Astrocyte (in vitro differentiated cells and primary cell): ENCODE results near the gene SPINT4. TPM values are rescaled to one million over a fixed set of nuclear protein-coding genes. Genes with fewer than 3 reads are reported as not detected.

Experiments used
- DNase-seq: peaks from one replicate; pipeline ENCODE4 v3.0.0-alpha.2; 2010; ENCODE audit warnings: low read depth
- FAIRE-seq: peaks from 2 replicates; lab custom pipeline; 2011; peaks lifted over from hg19 to GRCh38; lab: Jason Lieb, UNC
- H2AFZ ChIP-seq: 2 replicates; pipeline ENCODE4 v1.6.0; 2012; ENCODE audit warnings: low read depth, low read length, inconsistent platforms
- H3K27ac ChIP-seq: 2 replicates; pipeline ENCODE4 v1.5.1; 2011; ENCODE audit warnings: low read depth, low read length, inconsistent platforms
- H3K27me3 ChIP-seq: 2 replicates; pipeline ENCODE4 v1.6.0; 2011; ENCODE audit warnings: low read length, inconsistent platforms; ENCODE audit not compliant: insufficient read depth
- H3K36me3 ChIP-seq: 2 replicates; pipeline ENCODE4 v1.5.1; 2011; ENCODE audit warnings: low read length, inconsistent platforms; ENCODE audit not compliant: insufficient read depth
- H3K4me1 ChIP-seq: 2 replicates; pipeline ENCODE4 v1.5.1; 2011; ENCODE audit warnings: low read length, inconsistent platforms; ENCODE audit not compliant: insufficient read depth
- H3K4me2 ChIP-seq: 2 replicates; pipeline ENCODE4 v1.6.0; 2012; ENCODE audit warnings: low read length, inconsistent platforms
- H3K4me3 ChIP-seq: 2 replicates; pipeline ENCODE4 v1.5.1; 2011; ENCODE audit warnings: low read depth, mild to moderate bottlenecking, low read length, inconsistent platforms; ENCODE audit not compliant: insufficient read depth
- H3K79me2 ChIP-seq: 2 replicates; pipeline ENCODE4 v1.6.0; 2012; ENCODE audit warnings: mild to moderate bottlenecking, low read length, inconsistent platforms; ENCODE audit not compliant: insufficient read depth
- H3K9ac ChIP-seq: 2 replicates; pipeline ENCODE4 v1.6.0; 2012; ENCODE audit warnings: mild to moderate bottlenecking, low read length, inconsistent platforms
- H3K9me3 ChIP-seq: 2 replicates; pipeline ENCODE4 v1.5.1; 2012; ENCODE audit warnings: low read depth, mild to moderate bottlenecking, low read length, inconsistent platforms; ENCODE audit not compliant: insufficient read depth
- H4K20me1 ChIP-seq: 2 replicates; pipeline ENCODE4 v1.6.0; 2012; ENCODE audit warnings: low read length, inconsistent platforms; ENCODE audit not compliant: insufficient read depth
- H3K27ac Mint-ChIP-seq: one replicate; pipeline ENCODE4 v1.8.0; 2021; ENCODE audit warnings: mild to moderate bottlenecking, mixed read lengths; ENCODE audit not compliant: unreplicated experiment
- H3K27me3 Mint-ChIP-seq: one replicate; pipeline ENCODE4 v1.8.0; 2021; ENCODE audit warnings: low read depth, mixed read lengths; ENCODE audit not compliant: unreplicated experiment
- H3K36me3 Mint-ChIP-seq: one replicate; pipeline ENCODE4 v1.8.0; 2021; ENCODE audit warnings: low read depth, mixed read lengths; ENCODE audit not compliant: unreplicated experiment
- H3K4me1 Mint-ChIP-seq: one replicate; pipeline ENCODE4 v1.8.0; 2021; ENCODE audit warnings: low read depth, mixed read lengths; ENCODE audit not compliant: unreplicated experiment
- H3K4me3 Mint-ChIP-seq: one replicate; pipeline ENCODE4 v1.8.0; 2021; ENCODE audit warnings: mild to moderate bottlenecking, moderate library complexity, mixed read lengths; ENCODE audit not compliant: unreplicated experiment
- H3K9me3 Mint-ChIP-seq: one replicate; pipeline ENCODE4 v1.8.0; 2021; ENCODE audit warnings: mild to moderate bottlenecking, mixed read lengths; ENCODE audit not compliant: unreplicated experiment
- CTCF ChIP-seq: IDR thresholded peaks from 2 replicates; pipeline ENCODE4 v1.5.1; 2011; ENCODE audit warnings: low read depth, mild to moderate bottlenecking, inconsistent platforms, low read length, moderate library complexity; ENCODE audit not compliant: insufficient read depth
- EZH2 ChIP-seq: IDR thresholded peaks from 2 replicates; pipeline ENCODE4 v1.6.1; 2012; ENCODE audit warnings: mild to moderate bottlenecking, low read length, inconsistent platforms; ENCODE audit not compliant: insufficient read depth
- total RNA-seq: library from RNA; stranded (reverse); gene quantifications from 2 replicates; pipeline ENCODE4 v1.2.1, GENCODE V29; 2021

SPINT4 gene
- total RNA-seq, 1 donor from 2014 or later = not detected

DNA sequence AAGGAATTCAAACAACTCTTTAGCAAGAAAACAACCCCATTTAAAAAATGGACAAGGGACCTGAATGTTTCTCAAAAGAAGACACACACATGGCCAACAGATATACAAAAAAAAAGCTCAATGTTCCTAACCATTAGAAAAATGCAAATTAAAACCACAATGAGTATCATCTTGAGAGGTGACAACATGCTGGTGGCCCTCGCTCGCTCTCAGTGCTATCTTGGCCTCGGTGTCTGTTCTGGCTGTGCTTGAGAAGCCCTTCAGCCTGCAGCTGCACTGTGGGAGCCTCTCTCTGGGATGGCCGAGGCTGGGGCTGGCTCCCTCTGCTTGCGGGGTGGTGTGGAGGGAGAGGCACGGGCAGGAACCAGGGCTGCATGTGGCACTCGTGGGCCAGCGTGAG lies 13.4 kb downstream of the SPINT4 start:
- Mint-ChIP-seq H3K9me3 (peaks cover 28% of the 10 kb centered on the region), H3K4me1 (no peaks in the 10 kb centered on the region), H3K27me3 (no peaks in the 10 kb centered on the region), H3K36me3 (no peaks in the 10 kb centered on the region), H3K27ac (no peak overlapping the region), H3K4me3 (no peak overlapping the region)
- Histone ChIP-seq H3K9me3 (no peaks in the 10 kb centered on the region), H4K20me1 (no peaks in the 10 kb centered on the region), H3K4me3 (no peak overlapping the region), H3K4me2 (no peak overlapping the region), H3K9ac (no peak overlapping the region), H3K27me3 (no peaks in the 10 kb centered on the region), H3K79me2 (no peaks in the 10 kb centered on the region), H3K36me3 (no peaks in the 10 kb centered on the region), H3K27ac (no peak overlapping the region), H2AFZ (no peak overlapping the region), H3K4me1 (no peaks in the 10 kb centered on the region)
- FAIRE-seq (no peak), DNase-seq (no peak)
- TF ChIP-seq CTCF = no peak
- no peak for TF ChIP-seq EZH2

GRCh38 chr20:45735988-45736387 lies 13.8 kb downstream of the SPINT4 start:
- Mint-ChIP-seq H3K4me1 (no peaks in the 10 kb centered on the region), H3K36me3 (no peaks in the 10 kb centered on the region), H3K27ac (no peak overlapping the region), H3K4me3 (no peak overlapping the region), H3K27me3 (no peaks in the 10 kb centered on the region), H3K9me3 (peaks cover 27% of the 10 kb centered on the region)
- TF ChIP-seq CTCF (no peak), EZH2 (no peak)
- DNase-seq (no peak), FAIRE-seq (no peak)
- no peak overlapping the region for H2AFZ ChIP-seq
- H3K4me3 ChIP-seq = no peak overlapping the region
- no peaks in the 10 kb centered on the region for H3K9me3 ChIP-seq
- no peak overlapping the region for H3K9ac ChIP-seq
- H3K27me3 ChIP-seq = no peaks in the 10 kb centered on the region
- no peaks in the 10 kb centered on the region for H3K36me3 ChIP-seq
- no peaks in the 10 kb centered on the region for H3K4me1 ChIP-seq
- H3K27ac ChIP-seq = no peak overlapping the region
- no peaks in the 10 kb centered on the region for H4K20me1 ChIP-seq
- no peaks in the 10 kb centered on the region for H3K79me2 ChIP-seq
- no peak overlapping the region for H3K4me2 ChIP-seq

DNA sequence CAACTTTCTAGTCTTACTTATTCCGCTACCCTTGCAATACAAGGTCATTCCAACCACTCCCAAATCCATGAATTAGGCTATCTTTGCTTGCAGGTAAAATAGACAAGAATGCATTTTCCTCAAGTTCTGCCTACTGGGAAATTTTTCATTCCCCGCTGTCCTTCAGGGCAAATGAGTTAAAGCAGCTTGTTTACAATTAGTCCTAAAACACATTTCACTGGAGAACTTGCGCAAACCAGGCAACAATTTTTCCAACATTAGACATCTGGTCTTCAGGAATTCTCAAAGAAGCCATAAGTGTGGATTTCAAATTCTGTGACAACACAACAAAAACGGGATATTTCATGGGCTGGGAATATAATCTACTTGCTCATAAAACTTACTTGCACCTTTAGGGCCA lies 20.4 kb downstream of the SPINT4 start:
- no peak for FAIRE-seq
- Mint-ChIP-seq H3K4me1 (peaks cover 2% of the 10 kb centered on the region), H3K9me3 (peaks cover 2% of the 10 kb centered on the region), H3K27ac (no peak overlapping the region), H3K27me3 (no peaks in the 10 kb centered on the region), H3K36me3 (no peaks in the 10 kb centered on the region), H3K4me3 (no peak overlapping the region)
- Histone ChIP-seq H3K79me2 (no peaks in the 10 kb centered on the region), H4K20me1 (no peaks in the 10 kb centered on the region), H3K36me3 (no peaks in the 10 kb centered on the region), H3K9me3 (no peaks in the 10 kb centered on the region), H3K4me3 (no peak overlapping the region), H3K27ac (no peak overlapping the region), H2AFZ (no peak overlapping the region), H3K4me2 (no peak overlapping the region), H3K27me3 (no peaks in the 10 kb centered on the region), H3K9ac (no peak overlapping the region), H3K4me1 (no peaks in the 10 kb centered on the region)
- TF ChIP-seq EZH2 (no peak), CTCF (no peak)
- DNase-seq = no peak
